Measurements from ENCODE around the gene IMMP2L. TPM values are rescaled to one million over a fixed set of nuclear protein-coding genes. Genes with fewer than 3 reads are reported as not detected.

The IMMP2L gene
- total and polyA plus RNA-seq, 2 of the 13 experiments (the other 11 are each of a cell fraction or from before 2014, with no cell fraction given) = 7.8 to 16.9 TPM

- Histone ChIP-seq H4K20me1 (ENCODE audit: insufficient read depth, low read length) (no peaks in the 10 kb centered on the region), H3K9ac (ENCODE audit: insufficient read depth, low read depth, low read length) (no peak overlapping the region), H3K27me3 (ENCODE audit: control insufficient read depth in 1 of 2, insufficient read depth in 2 of 2, low read length in 2 of 2) (no peaks in the 10 kb centered on the region), H3K36me3 (replicated peaks in 1 of 2; ENCODE audit: control insufficient read depth in 1 of 2, insufficient read depth in 2 of 2, low read length in 2 of 2) (no peaks in the 10 kb centered on the region), H3K27ac (ENCODE audit: extremely low read length, insufficient read depth, low read length) (no peak overlapping the region), H2AFZ (ENCODE audit: low read length) (no peak overlapping the region), H3K79me2 (ENCODE audit: insufficient read depth, low read length) (no peaks in the 10 kb centered on the region), H3K9me3 (ENCODE audit: low read length) (peaks cover 13% of the 10 kb centered on the region), H3K4me2 (ENCODE audit: low read depth, low read length) (no peak overlapping the region), H3K4me1 (ENCODE audit: insufficient read depth, low read length) (peaks cover 18% of the 10 kb centered on the region), H3K4me3 (replicated peaks in 1 of 3; ENCODE audit: insufficient read depth in 1 of 3, low read depth in 2 of 3, low read length in 3 of 3) (no peak overlapping the region)
- POLR2A ChIA-PET = no interaction called here
- WGBS (ENCODE audit: low lambda C conversion rate) = 58% methylated on average over 2 of the region's 2 CpGs
- intact Hi-C loops (cut with micrococcal nuclease; ENCODE audit: unreplicated experiment) (no loop called here), in situ Hi-C loops (cut with HindIII; ENCODE audit: extremely low pct_ligation_motif_present, low pct_unique_long_range_greater_than_20kb) (no loop called here)
- ATAC-seq (no peak), FAIRE-seq (no peak), DNase-seq (ENCODE audit: low spot score) (no peak)
- BruUV-seq (replicated peaks) = no TSS peak
- CTCF ChIA-PET (ENCODE audit: low intra/inter-chr PET ratio, low total read pairs) = no interaction called here
- TF ChIP-seq ZNF335 (CRISPR knock-in tag; IDR thresholded peaks at IDR 0.05) (no peak), MED1 (CRISPR knock-in tag; IDR thresholded peaks at IDR 0.05) (no peak), GPBP1L1 (CRISPR knock-in tag; IDR thresholded peaks at IDR 0.05) (no peak), ZNF629 (CRISPR knock-in tag; conservative IDR thresholded peaks at IDR 0.05) (no peak), ZNF230 (CRISPR knock-in tag; IDR thresholded peaks at IDR 0.05) (no peak), TOPORS (CRISPR knock-in tag; IDR thresholded peaks at IDR 0.05) (no peak), ZNF430 (CRISPR knock-in tag; IDR thresholded peaks at IDR 0.05) (no peak), XRCC5 (optimal IDR thresholded peaks at IDR 0.05; ENCODE audit: low read length) (no peak), ZFAT (CRISPR knock-in tag; conservative IDR thresholded peaks at IDR 0.05) (no peak), NONO (IDR thresholded peaks at IDR 0.05) (no peak), NONO (CRISPR knock-in tag; conservative IDR thresholded peaks at IDR 0.05) (no peak), ATF3 (CRISPR knock-in tag; IDR thresholded peaks at IDR 0.05) (no peak), ZNF101 (CRISPR knock-in tag; IDR thresholded peaks at IDR 0.05; ENCODE audit: borderline replicate concordance, low read depth) (no peak), ELF1 (CRISPR knock-in tag; IDR thresholded peaks at IDR 0.05) (no peak), THAP8 (CRISPR knock-in tag; IDR thresholded peaks at IDR 0.05; ENCODE audit: borderline replicate concordance) (no peak)
Observed at GRCh38 chr7:111068618-111069017, 493.7 kb downstream of the IMMP2L start.

Measured in HepG2 (cell line).